MM.1S (cell line): ENCODE measurements around the gene GLB1L2.

Source experiments
- DNase-seq: peaks from one replicate; pipeline ENCODE4 v3.0.0-alpha.2; 2015
- H2AFZ ChIP-seq: fragments of 300-600 bp; sonication (generic); 2 replicates; pipeline ENCODE4 v1.6.0; 2016; ENCODE audit warnings: antibody characterized with exemption, low read length
- H3F3A ChIP-seq: fragments of 300-600 bp; sonication (generic); 2 replicates; pipeline ENCODE4 v1.6.1; 2016; ENCODE audit warnings: mild to moderate bottlenecking, antibody characterized with exemption, low read length, moderate library complexity, mixed read lengths; ENCODE audit not compliant: insufficient read depth
- H3K27ac ChIP-seq: fragments of 300-600 bp; sonication (generic); 2 replicates; pipeline ENCODE4 v1.5.1; 2016; ENCODE audit warnings: mild to moderate bottlenecking, low read length
- H3K27me3 ChIP-seq: fragments of 300-600 bp; sonication (generic); replicated peaks from 2 replicates; pipeline ENCODE4 v1.6.0; 2016; ENCODE audit warnings: low read length; ENCODE audit not compliant: insufficient read depth
- H3K36me3 ChIP-seq: fragments of 300-600 bp; sonication (generic); replicated peaks from 2 replicates; pipeline ENCODE4 v1.6.1; 2016; ENCODE audit warnings: mild to moderate bottlenecking, low read length, mixed read lengths; ENCODE audit not compliant: insufficient read depth
- H3K4me1 ChIP-seq: fragments of 300-600 bp; sonication (generic); 2 replicates; pipeline ENCODE4 v1.6.1; 2016; ENCODE audit warnings: low read length, mixed read lengths
- H3K4me2 ChIP-seq: fragments of 300-600 bp; sonication (generic); 2 replicates; pipeline ENCODE4 v1.6.0; 2016; ENCODE audit warnings: low read depth, low read length
- H3K4me3 ChIP-seq: fragments of 300-600 bp; sonication (generic); 2 replicates; pipeline ENCODE4 v1.5.1; 2016; ENCODE audit warnings: low read length, mixed read lengths
- H3K79me2 ChIP-seq: fragments of 300-600 bp; sonication (generic); 2 replicates; pipeline ENCODE4 v1.6.1; 2016; ENCODE audit warnings: mixed run types, low read length, mixed read lengths
- H3K9ac ChIP-seq: fragments of 300-600 bp; sonication (generic); 2 replicates; pipeline ENCODE4 v1.6.1; 2016; ENCODE audit warnings: low read length, mixed read lengths
- H3K9me2 ChIP-seq: fragments of 300-600 bp; sonication (generic); replicated peaks from 2 replicates; pipeline ENCODE4 v1.6.1; 2016; ENCODE audit warnings: mild to moderate bottlenecking, low read length, mixed read lengths; ENCODE audit not compliant: insufficient read depth
- H3K9me3 ChIP-seq: fragments of 300-600 bp; sonication (generic); replicated peaks from 2 replicates; pipeline ENCODE4 v1.6.1; 2016; ENCODE audit warnings: mild to moderate bottlenecking, low read length, mixed read lengths; ENCODE audit not compliant: insufficient read depth
- H4K20me1 ChIP-seq: fragments of 300-600 bp; sonication (generic); 2 replicates; pipeline ENCODE4 v1.6.1; 2016; ENCODE audit warnings: mild to moderate bottlenecking, low read length, moderate library complexity, mixed read lengths; ENCODE audit not compliant: insufficient read depth
- EZH2 ChIP-seq: fragments of 300-600 bp; sonication (generic); optimal IDR thresholded peaks from 2 replicates; pipeline ENCODE3; 2017; ENCODE audit warnings: low read depth, mild to moderate bottlenecking, antibody characterized with exemption, low read length, mixed read lengths
- EZH2phosphoT487 ChIP-seq: fragments of 300-600 bp; sonication (generic); IDR thresholded peaks from 2 replicates; pipeline ENCODE4 v1.6.1; 2018; ENCODE audit warnings: antibody characterized with exemption, low read length
- TF ChIP-seq, protein P1 (sequence below): fragments of 300-600 bp; sonication (generic); IDR thresholded peaks from 2 replicates; pipeline ENCODE4 v1.5.1; 2016; ENCODE audit warnings: antibody characterized with exemption, low read length, mixed read lengths

GLB1L2 gene

DNA sequence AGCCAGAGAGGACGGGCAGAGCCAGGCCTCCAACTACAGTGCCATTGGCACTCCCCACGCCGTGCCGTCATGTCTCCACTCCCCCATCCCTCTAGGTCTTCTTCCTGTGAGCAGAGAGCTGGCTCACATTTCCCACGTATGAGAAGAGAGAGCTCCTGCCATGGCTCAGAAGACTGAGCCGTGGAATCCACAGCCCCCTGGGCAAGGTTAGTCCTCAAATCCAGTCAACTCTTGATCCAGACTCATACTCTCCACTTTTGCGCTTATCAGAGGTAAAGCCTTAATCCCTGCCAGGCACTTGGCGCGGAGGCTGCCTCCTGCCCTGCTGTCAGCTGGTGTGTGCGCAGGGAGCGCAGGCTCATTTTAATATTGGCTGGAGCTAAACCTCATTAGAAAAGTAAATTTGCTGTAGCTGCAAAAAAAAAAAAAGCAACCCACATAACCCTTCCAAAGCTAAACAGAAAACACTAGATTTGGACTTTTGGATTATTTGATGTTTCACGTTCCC is 75.6 kb downstream of the GLB1L2 start:
- no peak overlapping the region for H3K4me2 ChIP-seq
- H3K4me3 ChIP-seq, result no peak overlapping the region
- H3K27me3 ChIP-seq, result no peaks in the 10 kb centered on the region
- TF ChIP-seq, protein P1, sequence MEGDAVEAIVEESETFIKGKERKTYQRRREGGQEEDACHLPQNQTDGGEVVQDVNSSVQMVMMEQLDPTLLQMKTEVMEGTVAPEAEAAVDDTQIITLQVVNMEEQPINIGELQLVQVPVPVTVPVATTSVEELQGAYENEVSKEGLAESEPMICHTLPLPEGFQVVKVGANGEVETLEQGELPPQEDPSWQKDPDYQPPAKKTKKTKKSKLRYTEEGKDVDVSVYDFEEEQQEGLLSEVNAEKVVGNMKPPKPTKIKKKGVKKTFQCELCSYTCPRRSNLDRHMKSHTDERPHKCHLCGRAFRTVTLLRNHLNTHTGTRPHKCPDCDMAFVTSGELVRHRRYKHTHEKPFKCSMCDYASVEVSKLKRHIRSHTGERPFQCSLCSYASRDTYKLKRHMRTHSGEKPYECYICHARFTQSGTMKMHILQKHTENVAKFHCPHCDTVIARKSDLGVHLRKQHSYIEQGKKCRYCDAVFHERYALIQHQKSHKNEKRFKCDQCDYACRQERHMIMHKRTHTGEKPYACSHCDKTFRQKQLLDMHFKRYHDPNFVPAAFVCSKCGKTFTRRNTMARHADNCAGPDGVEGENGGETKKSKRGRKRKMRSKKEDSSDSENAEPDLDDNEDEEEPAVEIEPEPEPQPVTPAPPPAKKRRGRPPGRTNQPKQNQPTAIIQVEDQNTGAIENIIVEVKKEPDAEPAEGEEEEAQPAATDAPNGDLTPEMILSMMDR, result no peak
- TF ChIP-seq EZH2 (no peak), EZH2phosphoT487 (no peak)
- H3K27ac ChIP-seq, result no peak overlapping the region
- H3K9me2 ChIP-seq, result no peaks in the 10 kb centered on the region
- no peak for DNase-seq
- no peaks in the 10 kb centered on the region for H3K79me2 ChIP-seq
- H3K4me1 ChIP-seq, result no peaks in the 10 kb centered on the region
- H4K20me1 ChIP-seq, result no peaks in the 10 kb centered on the region
- H3F3A ChIP-seq, result no peaks in the 10 kb centered on the region
- no peaks in the 10 kb centered on the region for H3K9me3 ChIP-seq
- H2AFZ ChIP-seq, result no peak overlapping the region
- H3K9ac ChIP-seq, result no peak overlapping the region
- H3K36me3 ChIP-seq, result no peaks in the 10 kb centered on the region

DNA sequence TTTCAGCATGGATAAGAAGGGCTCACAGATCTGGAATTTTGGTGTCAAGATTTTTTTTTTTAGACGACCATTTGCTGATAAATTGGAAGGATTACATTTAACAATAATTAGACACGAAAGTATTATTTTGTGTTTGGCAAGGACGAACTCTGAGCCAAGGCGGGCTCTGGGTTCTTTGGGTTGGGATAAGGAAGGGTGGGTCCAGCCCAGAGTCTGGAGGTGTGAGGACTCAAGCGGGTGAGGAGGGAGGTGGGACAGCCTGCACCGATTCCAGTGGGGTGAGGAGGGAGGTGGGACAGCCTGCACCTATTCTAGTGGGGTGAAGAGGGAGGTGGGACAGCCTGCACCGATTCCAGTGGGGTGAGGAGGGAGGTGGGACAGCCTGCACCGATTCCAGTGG is 76.1 kb downstream of the GLB1L2 start:
- DNase-seq, result no peak
- Histone ChIP-seq H2AFZ (no peak overlapping the region), H3K36me3 (no peaks in the 10 kb centered on the region), H3K79me2 (no peaks in the 10 kb centered on the region), H3K9ac (no peak overlapping the region), H3K27me3 (no peaks in the 10 kb centered on the region), H3K27ac (no peak overlapping the region), H3K4me3 (no peak overlapping the region), H3K9me3 (no peaks in the 10 kb centered on the region), H3K4me2 (no peak overlapping the region), H4K20me1 (no peaks in the 10 kb centered on the region), H3F3A (no peaks in the 10 kb centered on the region), H3K9me2 (no peaks in the 10 kb centered on the region), H3K4me1 (no peaks in the 10 kb centered on the region)
- TF ChIP-seq, protein P1, result no peak
- no peak for TF ChIP-seq EZH2phosphoT487
- TF ChIP-seq EZH2, result no peak

DNA sequence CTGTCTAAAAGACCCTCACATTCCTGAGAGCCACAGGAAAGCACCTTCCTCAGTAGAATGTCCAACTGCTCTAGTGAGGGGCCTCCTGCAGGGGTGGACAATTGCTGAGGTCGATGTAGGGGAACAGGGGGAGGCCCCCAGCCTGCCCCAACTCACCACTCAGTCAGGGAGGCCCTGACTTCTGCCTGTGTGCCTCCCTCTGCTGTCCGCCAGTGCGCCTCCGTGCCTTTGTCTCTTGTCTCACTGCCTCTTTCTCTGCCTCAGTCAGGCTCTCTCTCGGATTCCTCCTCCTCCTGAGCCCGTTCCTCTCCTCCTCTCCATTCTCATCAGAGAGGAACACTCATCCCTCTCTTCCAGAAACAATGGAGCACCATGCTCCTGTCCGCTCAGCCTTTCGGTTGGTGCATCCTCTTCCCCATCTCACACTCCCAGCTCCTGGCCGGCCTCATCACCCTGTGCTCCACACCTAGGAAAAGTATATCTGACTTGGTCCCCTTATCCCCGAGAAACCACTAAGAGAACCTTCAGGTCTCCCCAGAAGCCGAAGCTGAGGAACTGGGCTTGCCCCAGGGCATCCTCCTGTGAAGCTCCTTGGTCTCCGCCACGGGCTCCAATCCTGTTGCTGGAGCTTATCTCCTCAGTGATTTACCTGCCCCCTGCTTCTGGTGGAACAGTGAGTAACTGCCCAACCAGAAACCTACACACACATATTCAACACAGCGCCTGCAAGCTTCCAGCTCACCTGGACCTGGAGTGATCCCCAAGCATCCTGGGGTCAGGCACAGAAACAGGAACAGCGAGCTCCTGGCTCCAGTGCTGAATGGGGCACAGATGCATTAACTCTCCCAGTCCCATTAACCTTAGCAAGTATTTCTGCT is 78.0 kb downstream of the GLB1L2 start:
- Histone ChIP-seq H3K36me3 (no peaks in the 10 kb centered on the region), H3K9ac (no peak overlapping the region), H3F3A (no peaks in the 10 kb centered on the region), H4K20me1 (no peaks in the 10 kb centered on the region), H3K27ac (no peak overlapping the region), H2AFZ (no peak overlapping the region), H3K9me2 (no peaks in the 10 kb centered on the region), H3K9me3 (no peaks in the 10 kb centered on the region), H3K79me2 (no peaks in the 10 kb centered on the region), H3K4me2 (no peak overlapping the region), H3K4me3 (no peak overlapping the region), H3K4me1 (no peaks in the 10 kb centered on the region), H3K27me3 (no peaks in the 10 kb centered on the region)
- DNase-seq, result no peak
- TF ChIP-seq EZH2 (no peak), EZH2phosphoT487 (no peak)
- TF ChIP-seq, protein P1, result no peak
